C4-2B (cell line): ENCODE measurements around the gene PRMT9.

Experiments
- H3K27ac ChIP-seq: fragments of 450-650 bp; 2 replicates; pipeline ENCODE4 v1.5.1; 2017
- ZFX ChIP-seq: fragments of 450-650 bp; IDR thresholded peaks from 2 replicates; pipeline ENCODE4 v1.6.1; 2017
- TF ChIP-seq, protein P1 (sequence below): fragments of 450-650 bp; conservative IDR thresholded peaks from 2 replicates; pipeline ENCODE4 v1.5.1; 2017; ENCODE audit warnings: mild to moderate bottlenecking

Gene PRMT9

GRCh38 chr4:147645099-147645498 lies 38.9 kb downstream of the PRMT9 start:
- TF ChIP-seq, protein P1, sequence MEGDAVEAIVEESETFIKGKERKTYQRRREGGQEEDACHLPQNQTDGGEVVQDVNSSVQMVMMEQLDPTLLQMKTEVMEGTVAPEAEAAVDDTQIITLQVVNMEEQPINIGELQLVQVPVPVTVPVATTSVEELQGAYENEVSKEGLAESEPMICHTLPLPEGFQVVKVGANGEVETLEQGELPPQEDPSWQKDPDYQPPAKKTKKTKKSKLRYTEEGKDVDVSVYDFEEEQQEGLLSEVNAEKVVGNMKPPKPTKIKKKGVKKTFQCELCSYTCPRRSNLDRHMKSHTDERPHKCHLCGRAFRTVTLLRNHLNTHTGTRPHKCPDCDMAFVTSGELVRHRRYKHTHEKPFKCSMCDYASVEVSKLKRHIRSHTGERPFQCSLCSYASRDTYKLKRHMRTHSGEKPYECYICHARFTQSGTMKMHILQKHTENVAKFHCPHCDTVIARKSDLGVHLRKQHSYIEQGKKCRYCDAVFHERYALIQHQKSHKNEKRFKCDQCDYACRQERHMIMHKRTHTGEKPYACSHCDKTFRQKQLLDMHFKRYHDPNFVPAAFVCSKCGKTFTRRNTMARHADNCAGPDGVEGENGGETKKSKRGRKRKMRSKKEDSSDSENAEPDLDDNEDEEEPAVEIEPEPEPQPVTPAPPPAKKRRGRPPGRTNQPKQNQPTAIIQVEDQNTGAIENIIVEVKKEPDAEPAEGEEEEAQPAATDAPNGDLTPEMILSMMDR: no peak
- no peak for TF ChIP-seq ZFX

DNA sequence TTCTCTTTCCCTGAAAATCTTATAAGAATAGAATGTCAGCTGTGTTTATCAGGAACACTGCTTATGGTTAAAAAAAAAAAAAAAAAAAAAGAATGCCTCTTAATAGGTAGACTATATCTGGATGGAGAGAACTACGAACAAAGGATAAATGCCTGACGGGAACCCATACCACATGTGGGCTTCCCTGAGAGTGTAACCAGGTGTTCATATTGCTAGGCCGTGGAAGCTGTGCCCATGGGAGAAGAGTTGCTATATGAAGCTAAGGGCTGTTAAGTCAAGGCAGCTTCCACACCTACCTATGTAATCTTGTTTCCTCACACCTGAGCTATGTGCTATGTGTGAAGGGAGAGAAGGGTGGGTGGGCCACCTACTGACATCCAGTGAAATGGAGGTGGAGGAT lies 39.5 kb downstream of the PRMT9 start:
- TF ChIP-seq ZFX: no peak
- TF ChIP-seq, protein P1: no peak
- H3K27ac ChIP-seq: no peak overlapping the region

More at GRCh38 chr4:147645099-147645498, 38.9 kb downstream of the PRMT9 start:
- H3K27ac ChIP-seq: no peak overlapping the region

DNA sequence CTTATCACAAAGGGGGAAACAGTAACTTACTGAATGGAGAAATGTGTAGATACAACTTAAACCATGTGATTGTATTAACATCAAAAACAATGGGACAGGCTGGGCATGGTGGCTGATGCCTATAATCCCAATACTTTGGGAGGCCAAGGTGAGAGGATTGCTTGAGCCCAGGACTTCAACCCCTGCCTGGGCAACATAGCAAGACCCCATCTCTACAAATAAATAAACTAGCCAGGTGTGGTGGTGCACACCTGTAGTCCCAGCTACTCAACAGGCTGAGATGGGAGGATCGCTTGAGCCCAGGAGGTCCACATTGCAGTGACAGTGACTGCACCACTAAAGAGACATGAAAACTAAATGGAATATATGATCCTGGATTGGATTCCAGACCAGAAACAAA lies 40.3 kb downstream of the PRMT9 start:
- no peak overlapping the region for H3K27ac ChIP-seq
- TF ChIP-seq ZFX: no peak
- TF ChIP-seq, protein P1: no peak

- TF ChIP-seq, protein P1: no peak
- TF ChIP-seq ZFX: no peak
- H3K27ac ChIP-seq: no peak overlapping the region
These were observed 43.6 kb downstream of the PRMT9 start for GRCh38 chr4:147640331-147640730.

GRCh38 chr4:147639388-147639787 lies 44.6 kb downstream of the PRMT9 start:
- TF ChIP-seq, protein P1: no peak
- TF ChIP-seq ZFX: no peak

GRCh38 chr4:147638942-147639341 lies 45.0 kb downstream of the PRMT9 start:
- no peak overlapping the region for H3K27ac ChIP-seq
- TF ChIP-seq, protein P1: no peak
- no peak for TF ChIP-seq ZFX

More at GRCh38 chr4:147639388-147639787, 44.6 kb downstream of the PRMT9 start:
- no peak overlapping the region for H3K27ac ChIP-seq

DNA sequence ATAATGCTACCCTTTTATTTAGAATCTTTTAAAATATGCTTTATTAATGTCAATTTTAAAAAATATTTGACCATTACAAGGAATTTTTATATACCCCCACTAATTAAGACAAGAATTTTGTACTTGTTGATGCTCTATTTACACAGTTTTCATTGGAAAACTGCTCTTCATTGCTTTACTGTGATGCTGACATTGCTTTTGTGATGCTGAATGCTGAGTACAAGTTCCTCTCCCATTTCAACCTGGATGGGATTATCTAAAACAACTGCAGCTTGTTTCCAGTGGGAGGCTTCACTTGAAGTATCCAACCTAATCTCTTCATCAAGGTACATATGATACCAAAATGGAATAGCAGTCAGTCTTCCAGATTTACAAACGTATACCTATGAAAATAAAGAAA lies 45.6 kb downstream of the PRMT9 start:
- no peak overlapping the region for H3K27ac ChIP-seq

More for the DNA sequence above, 45.6 kb downstream of the PRMT9 start:
- TF ChIP-seq, protein P1: no peak
- TF ChIP-seq ZFX: no peak
